Measurements from ENCODE around the gene CKAP2. TPM values are rescaled to one million over a fixed set of nuclear protein-coding genes. Genes with fewer than 3 reads are reported as not detected.

The CKAP2 gene
- total RNA-seq, 2 experiments from 2014 or later, result 60.4 to 63.8 TPM

DNA sequence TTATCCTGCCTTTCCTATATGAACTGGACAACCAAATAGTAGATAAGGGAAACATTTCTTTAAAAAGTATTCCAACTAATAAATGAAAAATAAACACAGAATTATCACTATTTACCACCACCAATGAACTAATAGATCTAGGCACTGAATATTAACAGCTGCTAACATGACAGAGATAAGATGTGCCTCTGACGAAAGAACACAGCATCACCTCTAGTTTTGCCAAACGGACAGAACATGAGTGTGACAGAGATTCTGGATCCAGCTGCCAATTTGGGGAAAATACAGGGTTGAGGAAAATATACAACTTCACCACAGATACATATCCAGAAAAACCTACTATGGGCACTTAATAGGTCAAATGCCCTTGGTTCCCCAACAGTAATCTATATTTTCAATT is 22.8 kb upstream of the CKAP2 start:
- no peak overlapping the region for H3K4me3 Mint-ChIP-seq
- CTCF ChIA-PET, result interaction anchor here (1.0 to 1.3 kb wide), 2 partner anchors 18 to 29 kb away, joined by 3 read pairs; partner anchors contain the start of gene VPS36
- intact Hi-C loops (cut with micrococcal nuclease), result no loop called here
- peaks cover 42% of the 10 kb centered on the region for H3K36me3 Mint-ChIP-seq
- POLR2A ChIA-PET, result no interaction called here
- DNase-seq, result no peak
- no peaks in the 10 kb centered on the region for H3K9me3 Mint-ChIP-seq
- no peak overlapping the region for H3K27ac Mint-ChIP-seq
- no peaks in the 10 kb centered on the region for H3K27me3 Mint-ChIP-seq
- peaks cover 2% of the 10 kb centered on the region for H3K4me1 Mint-ChIP-seq (ENCODE audit: low read depth)

DNA sequence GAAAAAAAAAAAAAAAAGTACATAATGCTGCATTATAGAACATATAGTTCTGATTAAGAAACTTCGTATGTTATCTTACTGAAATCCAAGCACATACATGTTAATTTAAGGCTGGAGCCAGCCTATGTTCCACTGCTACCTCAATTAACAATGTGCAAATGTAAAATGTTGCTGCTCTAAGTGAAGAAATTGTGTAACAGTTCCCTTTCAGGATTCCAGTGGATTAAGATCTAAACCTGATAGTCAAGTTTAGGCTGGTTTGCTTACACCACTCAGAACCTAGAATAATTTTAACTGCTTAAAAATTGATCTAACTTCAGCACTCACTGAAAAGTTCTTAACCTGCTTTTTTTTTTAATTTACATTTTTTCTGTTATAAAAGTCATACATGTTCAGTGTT is 9.0 kb upstream of the CKAP2 start:
- H3K4me3 Mint-ChIP-seq, result no peak overlapping the region
- H3K27me3 Mint-ChIP-seq, result no peaks in the 10 kb centered on the region
- ChIA-PET POLR2A (no interaction called here), CTCF (no interaction called here)
- no peak for DNase-seq
- intact Hi-C loops (cut with micrococcal nuclease), result no loop called here
- H3K27ac Mint-ChIP-seq, result no peak overlapping the region
- no peaks in the 10 kb centered on the region for H3K9me3 Mint-ChIP-seq
- peaks cover 2% of the 10 kb centered on the region for H3K36me3 Mint-ChIP-seq
- H3K4me1 Mint-ChIP-seq (ENCODE audit: low read depth), result peaks cover 24% of the 10 kb centered on the region

DNA sequence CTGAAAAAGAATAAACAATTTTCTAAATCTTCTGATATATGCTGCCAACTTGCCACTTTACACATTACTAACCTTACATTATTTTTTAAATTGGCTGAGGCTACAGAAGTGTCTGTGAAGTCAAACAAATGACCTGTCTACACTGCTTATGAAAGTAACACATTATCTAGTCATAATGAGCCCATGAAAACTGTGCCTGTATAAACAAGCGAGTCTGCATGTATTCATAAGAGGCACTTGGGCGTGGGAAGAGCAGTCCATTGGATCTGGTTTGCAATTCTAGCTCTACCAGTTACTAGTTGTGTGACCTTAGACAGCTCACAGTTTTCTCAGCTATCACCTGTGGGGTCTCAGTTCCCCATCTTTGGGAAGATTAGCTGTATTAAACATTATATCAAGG is 7.9 kb upstream of the CKAP2 start:
- Mint-ChIP-seq H3K27me3 (no peaks in the 10 kb centered on the region), H3K36me3 (peaks cover 2% of the 10 kb centered on the region), H3K27ac (peak overlapping the region; percentile 18), H3K4me3 (no peak overlapping the region), H3K4me1 (ENCODE audit: low read depth) (peaks cover 24% of the 10 kb centered on the region), H3K9me3 (no peaks in the 10 kb centered on the region)
- DNase-seq, result peak; percentile 43
- ChIA-PET POLR2A (no interaction called here), CTCF (interaction anchor here (0.6 to 1.1 kb wide), 2 partner anchors 9 to 17 kb away, joined by 3 to 4 read pairs; no protein-coding TSS in a partner anchor)
- intact Hi-C loops (cut with micrococcal nuclease), result no loop called here

DNA sequence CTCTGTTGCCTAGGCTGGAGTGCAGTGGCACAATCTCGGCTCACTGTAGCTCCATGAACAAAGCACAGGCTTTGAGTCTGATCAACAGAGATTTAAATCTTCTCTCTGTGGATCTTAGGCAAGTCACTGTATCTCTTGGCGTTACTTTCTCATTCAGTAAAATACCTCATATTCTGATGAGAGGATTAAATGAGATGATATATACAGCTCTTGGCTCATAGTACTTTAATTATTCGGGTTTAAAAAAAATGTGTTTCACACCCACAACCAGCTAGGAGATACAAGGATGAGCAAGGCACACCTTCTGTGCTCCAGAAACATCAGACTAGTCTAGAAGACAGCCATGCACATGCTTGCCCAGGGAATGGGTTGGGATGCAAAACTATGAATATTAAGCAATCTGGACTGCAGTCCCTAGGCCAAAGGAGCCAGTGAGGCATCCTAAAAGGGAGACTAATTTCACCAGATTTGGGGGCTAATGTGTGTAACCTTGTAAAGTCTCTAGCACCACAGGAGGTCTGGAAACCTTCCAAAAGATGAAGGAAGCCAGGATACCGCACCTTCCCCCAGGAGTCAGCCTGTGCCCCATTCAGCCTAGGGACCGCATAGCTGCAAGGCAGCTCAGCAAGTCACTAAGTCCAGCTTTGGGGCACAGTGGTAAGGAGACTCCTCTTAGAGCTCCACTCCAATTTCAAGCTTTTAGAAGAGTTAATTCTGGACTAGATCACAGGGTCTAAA is 7.3 kb upstream of the CKAP2 start:
- intact Hi-C loops (cut with micrococcal nuclease), result loop anchor here (1.0 kb wide), 1 partner anchor 37 kb away; no protein-coding TSS in a partner anchor
- H3K27ac Mint-ChIP-seq, result no peak overlapping the region
- H3K4me1 Mint-ChIP-seq (ENCODE audit: low read depth), result peaks cover 24% of the 10 kb centered on the region
- no peak overlapping the region for H3K4me3 Mint-ChIP-seq
- H3K36me3 Mint-ChIP-seq, result peaks cover 2% of the 10 kb centered on the region
- H3K27me3 Mint-ChIP-seq, result no peaks in the 10 kb centered on the region
- CTCF ChIA-PET, result interaction anchor here (0.7 to 1.1 kb wide), 3 partner anchors 8 to 503 kb away, joined by 3 to 4 read pairs (median 3); partner anchors contain the start of gene SUGT1
- DNase-seq, result no peak
- POLR2A ChIA-PET, result no interaction called here
- H3K9me3 Mint-ChIP-seq, result no peaks in the 10 kb centered on the region

DNA sequence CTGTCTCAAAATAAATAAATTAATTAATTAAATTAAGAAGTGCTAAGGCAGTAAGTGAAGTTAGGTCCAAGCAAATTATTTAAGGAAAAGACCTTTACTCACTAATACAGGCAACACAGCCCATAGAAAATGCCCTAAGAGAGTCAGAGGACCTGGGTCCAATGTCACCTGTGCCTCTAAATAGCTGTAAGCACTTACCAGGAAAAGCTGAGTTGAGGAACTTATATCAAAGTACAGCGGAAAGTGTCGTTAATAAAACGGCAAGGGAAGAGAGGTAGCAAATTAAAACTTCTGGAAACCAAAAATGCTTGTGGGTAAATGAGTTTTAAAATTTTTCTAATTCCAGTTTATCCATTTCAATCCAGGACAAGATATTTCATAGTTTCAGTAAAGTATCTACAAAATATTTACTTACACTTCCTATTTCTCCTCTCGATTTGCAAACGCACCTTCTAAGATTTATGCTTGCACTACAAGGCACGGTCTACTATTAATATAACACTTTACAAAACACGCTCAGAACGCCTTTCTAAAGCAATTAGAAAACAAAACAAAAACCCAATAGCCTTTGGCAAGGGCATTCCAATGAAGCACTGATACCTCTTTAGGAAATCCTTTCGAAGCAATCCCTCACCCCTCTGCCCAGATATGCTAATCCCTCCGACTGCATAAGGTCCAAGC is 5.8 kb upstream of the CKAP2 start:
- H3K27me3 Mint-ChIP-seq, result no peaks in the 10 kb centered on the region
- peaks cover 36% of the 10 kb centered on the region for H3K4me1 Mint-ChIP-seq (ENCODE audit: low read depth)
- intact Hi-C loops (cut with micrococcal nuclease), result loop anchor here (1.0 to 10.0 kb wide), 9 partner anchors 47 to 865 kb away; partner anchors contain the start of genes ALG11, DHRS12, NEK3 and NEK5
- no peak for DNase-seq
- peak overlapping the region; percentile 96 for H3K4me3 Mint-ChIP-seq
- ChIA-PET POLR2A (interaction anchor here (0.9 kb wide), 1 partner anchor 44 kb away, joined by 3 read pairs; no protein-coding TSS in a partner anchor), CTCF (interaction anchor here (0.7 to 3.4 kb wide), 14 partner anchors 10 to 587 kb away, joined by 3 to 32 read pairs (median 8); partner anchors contain the start of genes CCDC70, SUGT1 and THSD1)
- H3K9me3 Mint-ChIP-seq, result no peaks in the 10 kb centered on the region
- peaks cover 3% of the 10 kb centered on the region for H3K36me3 Mint-ChIP-seq
- peak overlapping the region; percentile 88 for H3K27ac Mint-ChIP-seq

DNA sequence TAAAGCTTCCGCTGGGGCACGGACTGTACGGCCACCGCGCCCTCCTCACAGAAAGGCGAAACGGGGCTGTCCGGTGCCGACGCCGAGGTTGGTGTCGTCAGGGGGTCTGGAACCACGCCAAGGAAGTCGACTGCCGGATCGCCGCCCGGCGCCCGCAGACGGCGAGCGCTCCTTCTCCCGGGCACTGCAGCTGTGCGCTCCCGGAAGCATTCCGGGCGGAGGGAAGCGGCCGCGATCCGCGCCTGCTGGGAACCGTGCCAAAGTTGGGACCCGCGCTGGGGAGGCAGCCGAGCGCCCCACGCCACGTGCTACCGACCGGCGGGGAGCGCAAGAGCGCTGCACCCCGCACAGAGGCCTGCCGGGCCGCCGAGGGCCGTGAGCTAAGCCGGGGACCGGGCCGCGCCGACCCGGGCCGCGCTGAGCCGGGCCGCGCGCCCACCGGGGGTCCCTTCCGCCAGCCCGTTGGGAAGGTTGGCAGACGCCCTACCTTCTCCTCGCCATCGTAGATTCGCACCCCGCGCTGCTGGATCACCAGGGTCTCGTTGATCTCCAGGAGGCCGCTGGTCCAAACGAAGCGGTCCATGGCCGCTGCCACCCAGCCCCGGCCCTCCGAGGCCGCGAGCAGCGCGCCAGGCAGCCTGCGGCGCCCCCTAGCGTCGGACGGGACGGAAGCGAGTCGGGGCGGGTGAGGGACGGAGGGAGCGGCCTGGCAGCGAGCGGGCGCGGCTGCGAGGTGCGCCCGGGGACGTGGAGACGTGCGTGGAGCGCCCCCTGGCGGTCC is 5.1 kb upstream of the CKAP2 start, which contains the start of gene VPS36:
Gene VPS36 (minus strand): TSS at position 623 of the 781 bp plus-strand sequence. CDS start 40 bp downstream, at position 583.
- DNase-seq, result peak; percentile 95
- H3K27ac Mint-ChIP-seq, result peak within 1 kb of the TSS; percentile 88
- CTCF ChIA-PET, result interaction anchor here (0.6 to 3.4 kb wide), 38 partner anchors 9 to 630 kb away, joined by 3 to 32 read pairs (median 4); partner anchors contain the start of genes CCDC70, NEK5, SUGT1 and THSD1
- POLR2A ChIA-PET, result interaction anchor here (0.6 to 1.3 kb wide), 4 partner anchors 9 to 202 kb away, joined by 3 read pairs; partner anchors contain the start of gene SUGT1
- H3K36me3 Mint-ChIP-seq, result peaks cover 2% of the 10 kb centered on the region
- intact Hi-C loops (cut with micrococcal nuclease), result loop anchor here (1.0 to 10.0 kb wide), 9 partner anchors 48 to 865 kb away; partner anchors contain the start of genes ALG11, DHRS12, NEK3 and NEK5
- peak within 1 kb of the TSS; percentile 96 for H3K4me3 Mint-ChIP-seq
- H3K9me3 Mint-ChIP-seq, result no peaks in the 10 kb centered on the region
- H3K27me3 Mint-ChIP-seq, result peaks cover under 1% of the 10 kb centered on the region
- peaks cover 39% of the 10 kb centered on the region for H3K4me1 Mint-ChIP-seq (ENCODE audit: low read depth)

DNA sequence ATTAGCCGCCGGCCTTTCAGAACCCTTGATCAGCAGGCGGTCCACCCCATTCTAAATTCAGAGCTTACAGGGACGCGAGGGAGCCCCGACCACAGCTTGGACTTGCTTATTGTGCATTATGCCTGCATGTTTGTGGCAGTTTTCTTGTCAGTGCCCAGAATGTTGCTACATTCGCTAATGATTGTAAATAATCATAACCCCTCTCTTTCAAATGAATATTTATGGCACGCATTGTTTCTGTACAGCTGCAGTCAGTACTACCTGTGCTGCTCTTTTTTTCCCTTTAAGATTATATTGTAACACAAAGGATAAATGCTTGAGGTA is 4.5 kb upstream of the CKAP2 start:
- no peaks in the 10 kb centered on the region for H3K9me3 Mint-ChIP-seq
- H3K4me3 Mint-ChIP-seq, result peak overlapping the region; percentile 96
- H3K27ac Mint-ChIP-seq, result peak overlapping the region; percentile 70
- peaks cover 1% of the 10 kb centered on the region for H3K27me3 Mint-ChIP-seq
- CTCF ChIA-PET, result interaction anchor here (0.6 to 3.4 kb wide), 33 partner anchors 9 to 631 kb away, joined by 3 to 32 read pairs (median 4); partner anchors contain the start of genes NEK5 and SUGT1
- DNase-seq, result no peak
- intact Hi-C loops (cut with micrococcal nuclease), result loop anchor here (1.0 to 10.0 kb wide), 9 partner anchors 48 to 866 kb away; partner anchors contain the start of genes ALG11, DHRS12, NEK3 and NEK5
- H3K36me3 Mint-ChIP-seq, result peaks cover 4% of the 10 kb centered on the region
- POLR2A ChIA-PET, result interaction anchor here (0.6 to 1.3 kb wide), 3 partner anchors 8 to 202 kb away, joined by 3 read pairs; partner anchors contain the start of gene SUGT1
- H3K4me1 Mint-ChIP-seq (ENCODE audit: low read depth), result peaks cover 39% of the 10 kb centered on the region

DNA sequence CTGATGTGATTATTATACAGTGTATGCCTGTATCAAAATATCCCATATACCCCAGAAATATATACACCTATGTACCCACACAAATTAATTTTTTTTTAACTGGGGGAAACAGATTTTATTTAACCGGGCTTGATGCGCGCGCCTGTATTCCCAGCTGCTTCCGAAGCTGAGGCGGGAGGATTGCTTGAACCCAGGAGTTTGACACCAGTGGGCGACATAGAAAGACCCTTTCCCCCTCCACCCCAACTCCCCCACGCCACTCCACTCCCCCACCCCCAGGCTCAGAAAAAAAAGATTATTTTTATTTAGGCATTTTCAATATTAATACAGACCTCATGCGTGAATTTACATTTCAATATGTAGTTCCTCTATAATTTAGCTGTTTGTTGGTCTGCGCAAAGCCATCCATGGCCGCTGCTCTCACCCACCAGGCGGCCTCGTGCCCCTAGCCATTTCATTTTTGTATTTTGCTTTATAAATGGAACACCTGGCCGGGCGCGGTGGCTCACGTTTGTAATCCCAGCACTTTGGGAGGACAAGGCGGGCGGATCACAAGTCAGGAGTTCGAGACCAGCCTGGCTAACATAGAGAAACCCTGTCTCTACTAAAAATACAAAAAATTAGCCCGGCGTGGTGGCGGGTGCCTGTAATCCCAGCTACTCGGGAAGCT is 4.0 kb upstream of the CKAP2 start:
- CTCF ChIA-PET, result interaction anchor here (0.6 to 3.4 kb wide), 33 partner anchors 8 to 631 kb away, joined by 3 to 32 read pairs (median 4); partner anchors contain the start of genes NEK5 and SUGT1
- POLR2A ChIA-PET, result interaction anchor here (0.6 to 1.3 kb wide), 3 partner anchors 8 to 201 kb away, joined by 3 read pairs; partner anchors contain the start of gene SUGT1
- peaks cover 43% of the 10 kb centered on the region for H3K4me1 Mint-ChIP-seq (ENCODE audit: low read depth)

DNA sequence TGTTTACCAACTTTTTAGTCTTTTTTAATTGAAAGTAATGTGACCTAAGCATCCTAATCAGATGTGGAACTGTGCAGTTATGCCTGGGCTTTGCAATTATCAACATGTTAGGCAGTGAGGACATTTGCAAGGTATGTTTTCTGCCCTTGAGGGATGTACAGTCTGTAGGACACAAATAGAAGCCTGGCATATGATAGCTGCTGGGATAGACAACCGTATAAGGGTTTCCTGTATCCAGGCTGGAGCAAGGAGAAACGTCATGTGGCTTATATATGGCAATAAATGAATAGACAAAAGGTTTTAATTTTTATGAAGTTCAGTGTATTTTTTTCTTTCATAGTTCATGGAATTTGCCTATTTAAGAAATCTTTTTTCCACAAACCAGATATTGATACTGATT is 2.8 kb upstream of the CKAP2 start:
- intact Hi-C loops (cut with micrococcal nuclease), result loop anchor here (5.0 to 10.0 kb wide), 4 partner anchors 50 to 868 kb away; partner anchors contain the start of genes DHRS12, NEK3 and WDFY2
- no peak overlapping the region for H3K27ac Mint-ChIP-seq
- H3K4me3 Mint-ChIP-seq, result no peak overlapping the region
- H3K9me3 Mint-ChIP-seq, result no peaks in the 10 kb centered on the region
- H3K36me3 Mint-ChIP-seq, result peaks cover 18% of the 10 kb centered on the region
- peaks cover 45% of the 10 kb centered on the region for H3K4me1 Mint-ChIP-seq (ENCODE audit: low read depth)
- CTCF ChIA-PET, result no interaction called here
- POLR2A ChIA-PET, result interaction anchor here (0.7 kb wide), 1 partner anchor 165 kb away, joined by 3 read pairs; no protein-coding TSS in a partner anchor
- no peak for DNase-seq
- H3K27me3 Mint-ChIP-seq, result peaks cover 1% of the 10 kb centered on the region

More for the DNA sequence above, 4.0 kb upstream of the CKAP2 start:
- DNase-seq, result no peak
- H3K9me3 Mint-ChIP-seq, result no peaks in the 10 kb centered on the region
- H3K4me3 Mint-ChIP-seq, result peak overlapping the region; percentile 96
- peaks cover 1% of the 10 kb centered on the region for H3K27me3 Mint-ChIP-seq
- intact Hi-C loops (cut with micrococcal nuclease), result loop anchor here (2.0 to 10.0 kb wide), 5 partner anchors 49 to 866 kb away; partner anchors contain the start of genes DHRS12, NEK3, NEK5 and WDFY2
- H3K36me3 Mint-ChIP-seq, result peaks cover 6% of the 10 kb centered on the region
- H3K27ac Mint-ChIP-seq, result peak overlapping the region; percentile 70

DNA sequence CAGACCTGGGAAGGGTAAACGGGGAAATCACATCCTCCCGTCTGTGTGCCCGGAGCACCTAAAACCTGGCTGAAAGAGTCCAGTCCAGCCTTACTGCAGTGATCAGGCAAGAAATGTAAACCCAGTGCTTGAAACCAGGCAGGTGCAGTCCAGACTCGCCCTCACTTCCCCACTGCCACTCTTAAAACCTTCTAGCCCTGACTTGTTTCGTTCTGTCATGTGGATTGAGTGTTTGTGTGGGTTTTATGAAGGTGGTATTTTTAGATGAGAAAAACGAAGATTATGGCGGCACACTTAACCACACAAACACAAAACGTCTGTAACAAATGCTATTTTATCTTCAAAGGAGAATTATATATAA is 839 bp upstream of the CKAP2 start:
- H3K36me3 Mint-ChIP-seq, result peaks cover 28% of the 10 kb centered on the region
- CTCF ChIA-PET, result no interaction called here
- H3K27ac Mint-ChIP-seq, result peak overlapping the region; percentile 97
- peak overlapping the region; percentile 95 for H3K4me3 Mint-ChIP-seq
- POLR2A ChIA-PET, result no interaction called here
- intact Hi-C loops (cut with micrococcal nuclease), result loop anchor here (2.0 to 10.0 kb wide), 6 partner anchors 52 to 1002 kb away; partner anchors contain the start of genes DHRS12, INTS6, NEK3 and WDFY2
- peaks cover 37% of the 10 kb centered on the region for H3K4me1 Mint-ChIP-seq (ENCODE audit: low read depth)
- no peaks in the 10 kb centered on the region for H3K9me3 Mint-ChIP-seq
- peak; percentile 32 for DNase-seq
- H3K27me3 Mint-ChIP-seq, result peaks cover 1% of the 10 kb centered on the region

Data from activated CD4-positive, alpha-beta memory T cell treated with anti-CD3 and anti-CD28 coated beads for 36 hours (primary cell).